MG63 (cell line): ENCODE measurements around the gene KITLG. TPM values are rescaled to one million over a fixed set of nuclear protein-coding genes. Genes with fewer than 3 reads are reported as not detected.

Experiments used
- DNase-seq: peaks from one replicate; pipeline ENCODE4 v3.0.0-alpha.2; 2020
- H3K27me3 ChIP-seq: fragments of 250-450 bp; sonication (Bioruptor Pico); 2 replicates; pipeline ENCODE4 v1.5.1; 2020; ENCODE audit warnings: mild to moderate bottlenecking, moderate library complexity
- H3K36me3 ChIP-seq: fragments of 250-450 bp; sonication (Bioruptor Pico); 2 replicates; pipeline ENCODE4 v1.5.1; 2020; ENCODE audit warnings: mild to moderate bottlenecking, moderate library complexity
- H3K4me3 ChIP-seq: fragments of 250-450 bp; sonication (Bioruptor Pico); 2 replicates; pipeline ENCODE4 v1.5.1; 2020; ENCODE audit warnings: mild to moderate bottlenecking, moderate library complexity
- H3K9me3 ChIP-seq: fragments of 250-450 bp; sonication (Bioruptor Pico); 2 replicates; pipeline ENCODE4 v1.5.1; 2020; ENCODE audit warnings: mild to moderate bottlenecking, moderate library complexity
- total RNA-seq: library from RNA; depleted of rRNA; stranded (reverse); fragments of >200 nt; shearing (Covaris generic); gene quantifications from 2 replicates; pipeline ENCODE4 v1.2.3, GENCODE V29; 2014; ENCODE audit warnings: low replicate concordance

KITLG gene
- total RNA-seq, 1 experiment from 2014 or later, result 16.7 TPM

DNA sequence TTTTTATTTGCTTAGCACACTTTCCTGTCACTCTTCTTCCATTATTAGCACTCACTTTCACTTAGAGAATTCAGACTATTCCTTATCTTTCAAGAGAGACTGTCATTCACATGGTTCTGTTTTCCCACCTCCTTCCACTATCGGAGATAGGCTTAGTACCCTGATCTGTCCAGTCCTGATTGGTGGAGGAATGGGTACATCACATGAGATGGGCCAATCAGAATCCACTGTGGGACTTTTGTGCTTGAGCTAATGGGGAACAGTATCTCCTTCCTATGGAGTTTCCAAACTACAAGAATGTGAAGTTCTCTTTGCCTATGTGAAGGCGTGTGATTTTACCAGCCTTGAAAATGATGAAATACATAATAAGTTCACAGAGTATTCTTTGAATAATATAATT is 4.8 kb upstream of the KITLG start:
- DNase-seq, result no peak
- Histone ChIP-seq H3K4me3 (no peak overlapping the region), H3K9me3 (0 out of 2 replicates have a peak, but pooled peaks cover 2% of the 10 kb centered on the region), H3K27me3 (no peaks in the 10 kb centered on the region), H3K36me3 (no peaks in the 10 kb centered on the region)

DNA sequence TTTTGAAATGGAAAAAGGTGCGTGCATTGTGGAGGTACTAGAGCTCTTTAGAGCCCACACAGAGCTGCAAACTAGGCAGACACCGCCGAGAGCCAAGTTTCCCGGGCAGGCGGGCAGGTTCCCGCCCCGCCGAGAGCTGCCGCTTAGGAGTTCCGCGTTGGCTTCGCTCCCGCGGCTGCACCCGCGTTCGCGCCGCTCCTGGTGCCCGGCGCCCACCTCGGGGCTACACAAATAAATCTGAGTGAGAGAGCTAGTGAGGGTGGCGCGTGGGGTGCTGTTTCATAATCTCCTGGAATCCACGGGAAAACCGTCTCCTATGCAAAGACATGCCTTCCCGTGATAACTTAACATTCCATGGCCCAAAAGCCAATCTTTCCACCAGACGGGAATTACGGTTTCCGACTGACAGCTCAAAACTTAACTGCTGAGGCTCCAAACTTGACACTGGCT is 645 bp downstream of the KITLG start:
- H3K4me3 ChIP-seq, result peak overlapping the region; percentile 88
- no peaks in the 10 kb centered on the region for H3K27me3 ChIP-seq
- DNase-seq, result peak; percentile 66
- no peaks in the 10 kb centered on the region for H3K9me3 ChIP-seq
- H3K36me3 ChIP-seq, result peaks cover 2% of the 10 kb centered on the region; the same call in 1 of the 2 replicates

DNA sequence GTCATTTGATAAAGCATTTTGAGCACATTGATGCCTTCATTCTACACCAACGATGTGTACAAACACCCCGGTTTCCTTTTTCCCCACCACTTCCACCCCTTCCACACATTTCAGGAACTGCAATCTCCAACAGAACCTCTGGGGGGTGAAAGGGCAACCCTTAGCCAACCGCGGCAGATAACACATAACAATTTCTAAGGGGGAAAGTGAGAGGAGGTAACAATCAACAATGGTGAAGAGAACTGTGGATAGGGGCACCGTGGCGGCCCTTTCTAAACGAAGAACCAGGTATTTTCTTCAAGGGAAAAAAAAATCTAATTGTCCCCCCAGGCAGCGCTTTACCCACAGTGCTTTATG is 1.1 kb downstream of the KITLG start:
- Histone ChIP-seq H3K4me3 (peak overlapping the region; percentile 88), H3K36me3 (peaks cover 2% of the 10 kb centered on the region; the same call in 1 of the 2 replicates), H3K9me3 (no peaks in the 10 kb centered on the region), H3K27me3 (no peaks in the 10 kb centered on the region)
- peak; percentile 28 for DNase-seq

DNA sequence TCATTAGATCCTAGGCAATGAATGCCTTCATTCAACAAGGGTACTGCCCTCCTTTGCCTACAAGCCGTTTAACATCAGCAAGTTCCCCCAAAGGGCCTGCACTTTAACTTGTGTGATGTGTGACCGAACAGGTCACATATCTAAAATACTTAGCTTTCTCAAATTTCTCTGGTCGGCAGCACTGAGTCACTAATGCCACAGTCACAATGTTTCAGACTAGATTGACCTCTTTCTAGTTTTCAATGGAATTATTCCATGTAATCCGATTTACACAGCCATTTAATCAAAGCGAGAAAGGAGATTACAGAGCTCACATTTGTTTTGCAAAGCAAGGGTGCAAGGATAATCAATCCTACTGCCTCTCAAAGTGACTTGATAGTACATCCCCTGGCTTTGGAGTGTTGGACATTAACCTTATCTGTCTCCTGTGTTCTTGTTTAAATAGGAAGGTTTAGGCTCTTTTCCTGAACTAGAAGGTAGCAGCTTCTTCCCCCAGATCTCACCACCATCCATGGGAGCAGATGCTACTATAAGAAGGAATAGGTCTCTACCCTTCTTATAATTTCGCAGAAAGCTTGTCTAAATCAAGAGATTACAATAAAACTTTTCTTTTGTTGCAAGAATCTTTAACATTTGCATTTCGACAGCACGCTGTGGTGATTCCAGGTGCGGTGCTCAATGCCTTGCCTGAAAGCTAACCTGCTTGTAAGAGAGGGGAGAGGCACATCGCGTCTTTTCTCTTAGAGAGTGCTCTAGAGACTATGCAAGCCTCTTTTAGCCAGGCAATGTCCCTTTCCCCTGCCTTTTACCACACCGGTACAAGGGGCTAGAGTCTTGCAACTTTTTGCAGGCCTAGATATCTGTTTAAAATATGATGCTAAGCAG is 1.8 kb downstream of the KITLG start:
- no peaks in the 10 kb centered on the region for H3K9me3 ChIP-seq
- H3K27me3 ChIP-seq, result no peaks in the 10 kb centered on the region
- no peak for DNase-seq
- peaks cover 2% of the 10 kb centered on the region; the same call in 1 of the 2 replicates for H3K36me3 ChIP-seq
- H3K4me3 ChIP-seq, result peak overlapping the region; percentile 88

DNA sequence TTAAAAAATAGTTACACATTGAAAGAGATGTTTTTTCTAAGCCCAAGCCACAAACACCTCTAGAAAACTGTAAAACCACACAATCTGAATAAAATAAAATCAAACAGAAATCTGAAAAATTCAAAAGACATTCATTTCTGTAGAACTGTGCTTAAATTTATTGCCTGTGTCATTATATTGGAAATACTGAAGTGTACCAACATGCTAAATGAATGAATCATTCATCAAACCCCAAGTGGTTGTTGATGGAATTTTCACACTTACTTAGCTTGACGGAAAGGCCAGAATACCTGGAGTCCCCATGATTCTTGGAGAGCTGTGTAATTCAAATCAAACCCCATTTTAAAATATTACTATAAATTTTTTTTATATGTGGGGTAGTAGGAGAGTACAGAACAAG is 2.7 kb downstream of the KITLG start:
- H3K9me3 ChIP-seq, result no peaks in the 10 kb centered on the region
- H3K36me3 ChIP-seq, result peaks cover 4% of the 10 kb centered on the region; the same call in 1 of the 2 replicates
- H3K4me3 ChIP-seq, result peak overlapping the region; percentile 88; the same call in 1 of the 2 replicates
- no peak for DNase-seq
- H3K27me3 ChIP-seq, result no peaks in the 10 kb centered on the region

DNA sequence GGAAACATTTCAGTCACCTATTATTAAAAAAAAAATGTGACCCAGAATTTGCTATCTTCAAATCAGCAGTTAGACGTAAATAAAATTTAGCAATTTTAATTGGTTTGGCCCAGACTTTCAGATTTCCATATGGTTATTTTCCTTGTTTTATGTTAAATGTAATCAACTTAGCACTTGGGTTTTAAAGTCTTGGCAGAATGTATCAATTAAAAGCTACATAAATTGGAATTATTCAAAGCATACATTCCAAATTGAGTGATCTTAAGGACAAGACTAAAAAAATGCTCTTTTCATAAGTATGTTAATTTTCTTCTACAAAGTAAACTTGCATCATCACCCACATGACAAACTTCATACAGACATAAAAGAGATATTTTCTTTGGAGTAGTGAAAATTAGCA is 3.4 kb downstream of the KITLG start:
- Histone ChIP-seq H3K27me3 (no peaks in the 10 kb centered on the region), H3K9me3 (no peaks in the 10 kb centered on the region), H3K36me3 (peaks cover 4% of the 10 kb centered on the region; the same call in 1 of the 2 replicates), H3K4me3 (no peak overlapping the region)
- no peak for DNase-seq

DNA sequence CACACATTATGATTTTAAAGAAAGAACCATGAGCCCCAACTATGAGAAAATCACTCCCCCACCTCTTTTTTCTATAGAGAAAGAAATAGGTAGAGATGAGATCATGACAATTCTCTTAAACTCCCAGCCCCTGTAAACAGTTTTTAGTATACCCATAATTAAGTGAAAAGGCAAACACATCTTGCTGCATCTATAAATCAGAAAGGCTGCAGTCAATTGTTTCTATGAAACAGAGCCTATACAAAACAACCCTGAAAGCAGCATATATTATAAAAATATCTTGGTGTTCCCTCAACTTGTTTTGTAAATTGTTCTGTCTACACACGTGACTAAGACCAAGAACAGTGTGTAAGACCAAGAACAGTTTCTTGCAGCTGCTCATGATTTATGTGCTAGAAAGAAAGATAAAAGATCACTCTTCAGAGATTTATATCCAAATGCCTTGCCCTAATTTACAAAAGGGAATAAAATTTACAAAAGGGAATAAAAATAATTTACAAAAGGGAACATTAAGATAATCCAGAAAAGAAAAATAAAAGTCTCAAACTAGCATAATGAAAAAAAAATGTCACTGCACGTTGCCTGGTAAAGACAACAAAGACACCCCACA is 4.8 kb downstream of the KITLG start:
- no peak overlapping the region for H3K4me3 ChIP-seq
- DNase-seq, result no peak
- peaks cover 4% of the 10 kb centered on the region; the same call in 1 of the 2 replicates for H3K36me3 ChIP-seq
- H3K27me3 ChIP-seq, result no peaks in the 10 kb centered on the region
- no peaks in the 10 kb centered on the region for H3K9me3 ChIP-seq

DNA sequence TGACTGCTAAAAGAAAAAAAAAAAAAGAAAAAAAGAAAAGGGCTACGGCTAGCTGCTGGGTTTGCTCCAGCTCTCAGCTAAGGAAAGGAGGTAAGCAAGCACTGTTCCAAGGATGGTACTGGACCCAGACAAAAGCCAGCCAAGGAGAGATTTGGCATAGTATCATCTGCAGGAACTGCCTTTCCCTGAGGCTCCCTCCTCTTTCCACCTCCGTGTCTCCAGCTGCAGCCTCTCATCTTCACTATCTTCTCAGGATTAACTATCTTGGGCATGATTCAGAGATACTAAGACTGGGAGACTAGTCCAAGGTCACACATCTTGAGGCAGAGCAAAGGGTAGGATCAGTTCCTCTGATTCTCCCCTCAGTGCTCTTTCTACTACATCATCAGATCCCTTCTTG is 6.0 kb downstream of the KITLG start:
- no peak overlapping the region for H3K4me3 ChIP-seq
- DNase-seq, result peak; percentile 14
- no peaks in the 10 kb centered on the region for H3K9me3 ChIP-seq
- H3K36me3 ChIP-seq, result peaks cover 4% of the 10 kb centered on the region; the same call in 1 of the 2 replicates
- H3K27me3 ChIP-seq, result no peaks in the 10 kb centered on the region

DNA sequence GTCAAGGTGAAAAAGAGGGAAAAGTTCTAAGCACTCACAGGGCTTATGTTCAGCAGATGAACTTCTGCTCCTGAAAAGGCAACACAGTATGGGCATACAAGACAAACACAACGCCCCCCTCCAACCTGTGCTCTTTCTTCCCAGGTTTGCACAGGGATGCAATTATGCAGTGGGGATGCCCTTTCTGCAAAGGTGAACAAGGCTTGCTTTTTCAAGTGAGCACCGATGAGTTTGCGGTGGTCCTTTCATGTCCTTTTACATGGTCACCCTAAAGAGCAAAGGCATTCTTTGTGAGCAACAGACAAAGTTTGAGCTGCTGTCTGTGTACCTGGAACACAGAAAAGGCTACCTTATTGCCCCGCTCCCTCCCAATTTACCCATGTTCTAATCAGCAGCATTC is 6.7 kb downstream of the KITLG start:
- DNase-seq, result no peak
- Histone ChIP-seq H3K4me3 (no peak overlapping the region), H3K36me3 (peaks cover 4% of the 10 kb centered on the region; the same call in 1 of the 2 replicates), H3K27me3 (no peaks in the 10 kb centered on the region), H3K9me3 (no peaks in the 10 kb centered on the region)

DNA sequence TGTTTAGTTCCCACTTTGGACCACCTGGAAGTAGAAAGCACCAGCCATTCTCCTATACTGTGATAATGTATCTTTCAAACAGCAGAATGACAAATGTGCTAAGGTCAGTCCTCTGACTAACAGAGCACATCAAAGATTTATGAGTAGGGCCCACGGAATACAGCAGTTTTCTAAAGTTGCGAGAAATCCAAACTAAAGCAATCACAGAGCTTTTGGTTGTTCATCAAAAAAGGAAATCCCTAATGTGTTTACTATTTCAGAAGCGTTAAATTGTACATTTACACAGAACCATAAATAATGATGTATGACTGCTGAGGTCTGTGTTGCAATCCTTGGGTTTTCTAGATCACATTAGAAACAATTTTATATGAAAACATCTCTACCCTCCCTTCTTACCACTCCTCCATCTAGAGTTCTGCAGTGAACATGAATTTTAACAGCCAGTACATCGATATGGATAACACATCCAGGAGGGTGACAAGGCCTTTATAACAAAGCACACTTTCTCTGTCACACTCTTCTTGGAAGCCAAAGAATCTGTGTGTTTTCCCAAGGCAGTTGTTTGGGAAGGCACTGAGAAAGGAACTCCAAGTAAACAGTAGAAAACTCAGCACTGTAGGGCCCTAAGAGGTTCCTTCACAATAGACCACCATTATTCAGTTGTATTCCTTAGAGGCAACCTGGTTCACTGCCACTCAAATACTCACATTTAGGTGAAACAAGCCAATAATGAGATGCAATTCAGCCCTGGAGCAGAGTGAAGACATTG is 7.3 kb downstream of the KITLG start:
- no peaks in the 10 kb centered on the region for H3K27me3 ChIP-seq
- H3K36me3 ChIP-seq, result peaks cover 4% of the 10 kb centered on the region; the same call in 1 of the 2 replicates
- H3K4me3 ChIP-seq, result no peak overlapping the region
- no peaks in the 10 kb centered on the region for H3K9me3 ChIP-seq
- DNase-seq, result no peak

DNA sequence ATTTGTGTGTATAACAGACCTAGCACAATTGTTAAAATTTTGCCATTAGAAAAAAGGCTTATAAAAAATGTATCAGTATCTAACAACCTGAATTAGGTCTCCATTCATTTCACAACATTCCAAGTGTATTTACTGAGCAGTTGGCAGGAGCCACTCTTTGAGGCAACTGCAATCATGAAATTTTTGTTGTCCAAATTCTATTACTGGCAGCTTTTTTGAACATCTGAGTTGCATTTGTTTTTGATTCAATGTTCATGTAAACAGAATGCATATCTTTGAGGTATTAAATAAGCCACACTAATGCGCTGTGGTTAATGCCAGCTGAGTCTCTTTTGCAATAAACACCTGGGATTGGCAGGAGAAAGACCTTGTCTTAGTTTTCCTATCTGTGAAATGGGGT is 8.7 kb downstream of the KITLG start:
- H3K4me3 ChIP-seq, result no peak overlapping the region
- peak; percentile 40 for DNase-seq
- no peaks in the 10 kb centered on the region for H3K9me3 ChIP-seq
- peaks cover 5% of the 10 kb centered on the region; the same call in 1 of the 2 replicates for H3K36me3 ChIP-seq
- H3K27me3 ChIP-seq, result no peaks in the 10 kb centered on the region

DNA sequence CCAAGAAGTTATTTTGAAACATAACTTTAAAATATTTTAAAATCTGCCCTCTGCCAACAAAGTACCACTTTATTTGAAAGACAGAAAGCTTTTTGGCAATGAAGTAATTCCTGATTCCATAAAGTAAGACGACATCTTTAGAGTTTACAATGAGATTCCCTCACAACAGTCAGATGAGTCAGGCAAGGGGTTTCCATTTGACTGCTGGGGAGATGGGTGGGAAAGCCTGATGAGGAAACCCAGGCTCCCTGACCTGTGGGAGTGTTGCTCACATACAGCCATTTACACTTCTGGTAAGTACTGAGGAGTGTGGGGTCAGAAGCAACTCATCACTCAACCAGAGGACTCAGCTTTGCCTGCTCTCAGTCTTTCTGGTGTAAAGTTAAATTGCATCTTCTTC is 10.2 kb downstream of the KITLG start:
- DNase-seq, result no peak
- H3K4me3 ChIP-seq, result no peak overlapping the region
- H3K27me3 ChIP-seq, result no peaks in the 10 kb centered on the region
- peaks cover 5% of the 10 kb centered on the region; the same call in 1 of the 2 replicates for H3K36me3 ChIP-seq
- no peaks in the 10 kb centered on the region for H3K9me3 ChIP-seq

DNA sequence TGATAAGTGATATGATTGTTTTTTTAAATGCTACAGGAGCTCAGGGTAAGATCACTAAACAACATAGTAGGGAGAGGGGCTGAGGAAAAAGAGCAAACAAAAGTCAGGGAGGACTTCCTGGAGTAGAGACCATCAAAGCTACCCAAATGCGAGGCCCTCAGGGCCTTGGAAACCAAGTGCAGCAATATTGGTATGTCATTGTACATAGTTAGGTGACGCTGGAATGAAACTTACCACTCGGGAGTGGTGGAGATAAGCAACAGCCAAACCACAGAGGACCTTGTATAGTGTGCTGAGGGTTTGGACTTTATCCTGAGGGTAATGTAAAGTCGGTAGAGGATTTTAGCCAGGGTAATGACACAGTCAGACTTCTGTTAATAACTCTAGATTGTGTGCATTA is 13.8 kb downstream of the KITLG start:
- DNase-seq, result no peak
- Histone ChIP-seq H3K4me3 (no peak overlapping the region), H3K36me3 (peaks cover 3% of the 10 kb centered on the region; the same call in 1 of the 2 replicates), H3K9me3 (no peaks in the 10 kb centered on the region), H3K27me3 (no peaks in the 10 kb centered on the region)

DNA sequence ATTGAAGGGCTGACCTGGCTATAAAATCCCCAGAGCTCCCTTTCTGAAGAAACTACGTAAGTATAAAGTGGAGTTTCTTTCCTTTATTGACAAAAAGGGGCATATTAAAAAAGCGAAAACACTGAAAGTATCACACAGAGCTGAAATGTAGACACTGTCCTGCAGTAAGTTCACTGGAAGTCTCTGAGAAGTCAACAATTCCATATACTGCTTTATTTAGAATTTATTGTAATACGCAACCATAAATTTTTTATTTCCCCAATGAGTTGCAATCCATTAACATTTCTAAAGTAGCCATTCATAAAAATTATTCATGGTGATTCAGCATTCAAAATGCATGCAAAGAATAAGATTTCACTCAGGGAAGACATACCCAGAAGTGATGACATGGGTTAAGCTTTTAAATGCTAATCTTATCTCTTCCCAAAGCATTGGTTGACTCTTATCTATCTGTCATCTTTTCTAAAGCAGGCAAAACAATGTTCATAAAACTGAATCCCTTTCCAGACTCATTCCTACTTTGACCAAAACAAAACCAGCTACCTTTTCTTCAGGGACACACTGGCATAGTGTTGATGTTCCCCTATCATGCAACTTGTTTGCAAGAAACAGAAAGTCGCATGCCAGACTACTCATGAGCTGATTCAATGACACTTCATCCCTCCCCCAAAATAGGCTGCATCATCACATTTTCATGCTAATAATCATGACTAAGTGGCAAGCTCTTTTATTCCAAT is 17.3 kb downstream of the KITLG start:
- no peak overlapping the region for H3K4me3 ChIP-seq
- DNase-seq, result no peak
- H3K27me3 ChIP-seq, result no peaks in the 10 kb centered on the region
- H3K9me3 ChIP-seq, result no peaks in the 10 kb centered on the region
- H3K36me3 ChIP-seq, result peaks cover 3% of the 10 kb centered on the region; the same call in 1 of the 2 replicates

DNA sequence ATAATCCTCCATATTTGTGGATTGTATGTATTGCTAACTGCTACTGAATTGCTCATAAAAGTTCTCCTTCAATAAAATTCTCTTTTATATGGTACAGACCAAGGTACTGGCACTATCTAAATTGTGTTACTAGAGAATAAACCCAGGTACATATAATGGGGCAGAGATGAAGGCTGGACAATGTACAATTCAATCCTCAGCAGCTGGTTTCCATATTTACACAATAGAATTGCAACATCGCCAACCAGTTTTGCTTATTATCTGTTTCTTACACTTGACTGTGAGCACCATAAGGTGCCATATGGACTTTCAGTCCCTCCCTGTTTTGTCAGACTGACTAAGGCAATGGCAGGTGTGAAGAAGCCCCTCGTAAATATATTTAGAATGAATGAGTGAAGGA is 18.1 kb downstream of the KITLG start:
- no peak overlapping the region for H3K4me3 ChIP-seq

DNA sequence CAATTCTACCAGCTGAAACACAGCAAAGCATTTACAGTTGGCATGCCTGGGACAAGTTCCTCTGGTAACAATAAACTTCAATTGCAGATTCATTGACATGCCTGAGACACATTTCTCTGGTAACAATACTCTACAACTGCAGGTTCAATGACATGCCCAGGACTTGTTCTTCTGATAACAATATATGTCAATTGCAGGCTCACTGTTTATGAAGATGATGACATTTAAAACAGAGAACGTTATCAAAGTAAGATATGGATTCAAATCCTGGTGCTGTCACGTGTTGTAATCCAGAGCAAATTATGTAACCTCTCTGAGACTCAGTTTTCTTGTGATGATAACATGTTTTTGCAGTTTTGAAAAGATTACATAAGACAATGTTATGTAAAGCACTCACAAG is 20.5 kb downstream of the KITLG start:
- Histone ChIP-seq H3K9me3 (no peaks in the 10 kb centered on the region), H3K27me3 (no peaks in the 10 kb centered on the region), H3K36me3 (no peaks in the 10 kb centered on the region), H3K4me3 (no peak overlapping the region)
- no peak for DNase-seq

More for the DNA sequence above, 18.1 kb downstream of the KITLG start:
- no peak for DNase-seq
- H3K9me3 ChIP-seq, result no peaks in the 10 kb centered on the region
- H3K27me3 ChIP-seq, result no peaks in the 10 kb centered on the region
- peaks cover under 1% of the 10 kb centered on the region; the same call in 1 of the 2 replicates for H3K36me3 ChIP-seq
